Measurements from ENCODE around the gene HELT.

DNA sequence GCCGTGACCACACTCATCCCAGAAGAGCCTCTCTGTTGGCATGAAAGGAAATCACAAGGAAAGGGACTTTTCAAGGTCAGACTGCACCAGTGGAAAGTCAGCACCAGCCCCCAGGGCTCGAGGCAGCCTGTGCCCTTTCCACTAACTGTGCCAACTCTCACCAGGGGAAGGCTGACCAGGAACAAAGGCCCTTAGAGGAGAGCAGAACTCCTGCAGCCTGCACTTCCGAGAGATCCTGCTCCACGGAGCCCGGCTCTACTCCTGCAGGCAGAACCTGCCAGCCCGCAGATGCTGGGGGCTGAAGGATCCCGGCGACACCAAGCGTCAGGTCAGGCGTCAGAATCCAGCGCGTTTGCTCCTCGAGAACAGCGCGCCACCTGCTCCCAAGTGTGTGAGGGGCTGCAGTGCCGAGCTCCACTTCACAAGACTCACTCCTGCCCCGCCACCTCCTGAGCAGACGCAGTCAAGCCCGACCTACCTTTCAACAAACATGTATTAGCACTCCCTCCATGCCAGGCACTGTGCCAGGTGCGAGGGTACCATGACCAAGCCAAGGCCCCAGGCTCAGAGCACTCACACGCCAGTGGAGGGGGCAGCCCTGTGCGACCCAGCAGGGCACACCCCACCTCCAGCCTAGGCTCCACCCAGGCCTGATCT lies 13.6 kb upstream of the HELT start:
- no peak for TF ChIP-seq POLR2A (IDR thresholded peaks at IDR 0.05; ENCODE audit: low read depth, low read length)
- TF ChIP-seq POLR2AphosphoS5 (IDR thresholded peaks at IDR 0.05; ENCODE audit: low read depth, low read length) = no peak
